ENCODE data around the gene ZNF397. TPM values are rescaled to one million over a fixed set of nuclear protein-coding genes. Genes with fewer than 3 reads are reported as not detected.

Gene ZNF397
- total RNA-seq, 2 donors from 2014 or later = 13.7 to 26.7 TPM

DNA sequence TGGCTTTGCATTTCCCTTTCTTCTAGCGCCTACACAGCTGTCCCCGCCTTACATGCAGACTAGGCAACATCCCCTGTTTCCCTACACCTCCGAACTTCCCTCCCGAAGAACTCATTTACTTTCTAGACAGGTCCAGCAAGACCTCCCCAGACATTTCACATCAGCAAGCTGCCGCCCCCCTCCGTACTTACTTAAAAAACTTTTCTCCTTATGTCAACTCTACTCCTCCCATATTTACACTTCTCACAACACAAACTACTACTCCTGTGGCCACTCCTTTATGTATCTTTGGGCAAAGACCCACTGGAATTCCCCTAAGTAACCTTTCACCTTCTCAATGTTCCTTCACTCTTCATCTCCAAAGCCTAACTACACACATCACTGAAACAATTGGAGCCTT lies 20.4 kb upstream of the ZNF397 start:
- TF ChIP-seq POLR2A (IDR thresholded peaks at IDR 0.05) = no peak
- TF ChIP-seq, protein P1, sequence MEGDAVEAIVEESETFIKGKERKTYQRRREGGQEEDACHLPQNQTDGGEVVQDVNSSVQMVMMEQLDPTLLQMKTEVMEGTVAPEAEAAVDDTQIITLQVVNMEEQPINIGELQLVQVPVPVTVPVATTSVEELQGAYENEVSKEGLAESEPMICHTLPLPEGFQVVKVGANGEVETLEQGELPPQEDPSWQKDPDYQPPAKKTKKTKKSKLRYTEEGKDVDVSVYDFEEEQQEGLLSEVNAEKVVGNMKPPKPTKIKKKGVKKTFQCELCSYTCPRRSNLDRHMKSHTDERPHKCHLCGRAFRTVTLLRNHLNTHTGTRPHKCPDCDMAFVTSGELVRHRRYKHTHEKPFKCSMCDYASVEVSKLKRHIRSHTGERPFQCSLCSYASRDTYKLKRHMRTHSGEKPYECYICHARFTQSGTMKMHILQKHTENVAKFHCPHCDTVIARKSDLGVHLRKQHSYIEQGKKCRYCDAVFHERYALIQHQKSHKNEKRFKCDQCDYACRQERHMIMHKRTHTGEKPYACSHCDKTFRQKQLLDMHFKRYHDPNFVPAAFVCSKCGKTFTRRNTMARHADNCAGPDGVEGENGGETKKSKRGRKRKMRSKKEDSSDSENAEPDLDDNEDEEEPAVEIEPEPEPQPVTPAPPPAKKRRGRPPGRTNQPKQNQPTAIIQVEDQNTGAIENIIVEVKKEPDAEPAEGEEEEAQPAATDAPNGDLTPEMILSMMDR (IDR thresholded peaks at IDR 0.05) = no peak
- DNase-seq (no peak), ATAC-seq (no peak)
- Histone ChIP-seq H3K27ac (no peak overlapping the region), H3K4me1 (no peaks in the 10 kb centered on the region), H3K36me3 (replicated peaks in 1 of 2; ENCODE audit: insufficient read depth in 1 of 2, low read depth in 2 of 2) (no peaks in the 10 kb centered on the region), H3K9me3 (no peaks in the 10 kb centered on the region), H3K27me3 (no peaks in the 10 kb centered on the region), H3K4me3 (no peak overlapping the region)
- WGBS, 2 donors = 64 to 71% methylated on average over 6 of the region's 6 CpGs
- intact Hi-C loops (cut with DNase I) = no loop called here

DNA sequence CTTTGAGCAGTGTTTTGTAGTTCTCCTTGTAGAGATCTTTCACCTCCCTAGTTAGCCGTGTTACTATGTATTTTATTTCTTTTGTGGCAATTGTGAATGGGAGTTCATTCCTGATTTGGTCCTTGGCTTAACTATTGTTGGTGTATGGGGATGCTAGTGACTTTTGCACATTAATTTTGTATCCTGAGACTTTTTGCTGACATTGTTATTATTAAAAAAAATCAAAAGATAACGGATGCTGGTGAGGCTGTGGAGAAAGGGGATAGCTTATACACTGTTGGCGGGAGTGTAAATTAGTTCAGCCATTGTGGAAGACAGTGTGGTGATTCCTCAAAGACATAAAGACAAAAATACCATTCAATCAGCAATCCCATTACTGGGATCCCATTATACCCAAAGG lies 17.0 kb upstream of the ZNF397 start:
- TF ChIP-seq, protein P1 (IDR thresholded peaks at IDR 0.05) = no peak
- TF ChIP-seq POLR2A (IDR thresholded peaks at IDR 0.05) = no peak
- no peaks in the 10 kb centered on the region for H3K4me1 ChIP-seq
- 76 to 77% methylated on average over 3 of the region's 3 CpGs for WGBS, 2 donors
- H3K36me3 ChIP-seq (replicated peaks in 1 of 2; ENCODE audit: insufficient read depth in 1 of 2, low read depth in 2 of 2) = no peaks in the 10 kb centered on the region
- no peak overlapping the region for H3K27ac ChIP-seq
- H3K9me3 ChIP-seq = no peaks in the 10 kb centered on the region
- intact Hi-C loops (cut with DNase I) = no loop called here
- ATAC-seq (no peak), DNase-seq (no peak)
- H3K4me3 ChIP-seq = no peak overlapping the region
- H3K27me3 ChIP-seq = no peaks in the 10 kb centered on the region

DNA sequence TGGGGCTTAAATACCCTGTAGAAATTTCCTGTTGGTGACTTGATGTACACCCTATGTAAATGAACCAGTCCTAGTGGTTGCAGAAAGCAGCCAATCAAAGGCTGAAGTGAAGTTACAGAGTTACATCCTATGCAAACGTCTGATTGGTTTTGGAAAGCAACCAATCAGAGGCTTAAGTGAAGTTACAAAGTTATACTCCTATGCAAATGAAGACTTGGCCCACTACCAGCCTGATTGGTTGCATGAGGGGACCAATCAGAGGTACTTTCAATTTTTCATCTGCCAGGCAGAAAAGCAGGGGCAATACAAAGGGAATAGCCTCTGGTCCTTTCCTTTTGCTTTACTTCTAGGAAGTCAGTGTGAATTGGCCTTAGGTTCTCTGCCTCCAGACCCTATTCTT lies 13.6 kb upstream of the ZNF397 start:
- H3K27me3 ChIP-seq = no peaks in the 10 kb centered on the region
- no peak overlapping the region for H3K27ac ChIP-seq
- DNase-seq = no peak
- TF ChIP-seq POLR2A (IDR thresholded peaks at IDR 0.05) = no peak
- TF ChIP-seq, protein P1 (IDR thresholded peaks at IDR 0.05) = no peak
- WGBS, 2 donors = 56 to 69% methylated on average over 1 of the region's 1 CpG
- intact Hi-C loops (cut with DNase I) = loop anchor here (5.0 kb wide), 1 partner anchor 125 kb away; no protein-coding TSS in a partner anchor
- no peaks in the 10 kb centered on the region for H3K9me3 ChIP-seq
- no peak overlapping the region for H3K4me3 ChIP-seq
- no peak for ATAC-seq
- H3K36me3 ChIP-seq (replicated peaks in 1 of 2; ENCODE audit: insufficient read depth in 1 of 2, low read depth in 2 of 2) = no peaks in the 10 kb centered on the region
- no peaks in the 10 kb centered on the region for H3K4me1 ChIP-seq

DNA sequence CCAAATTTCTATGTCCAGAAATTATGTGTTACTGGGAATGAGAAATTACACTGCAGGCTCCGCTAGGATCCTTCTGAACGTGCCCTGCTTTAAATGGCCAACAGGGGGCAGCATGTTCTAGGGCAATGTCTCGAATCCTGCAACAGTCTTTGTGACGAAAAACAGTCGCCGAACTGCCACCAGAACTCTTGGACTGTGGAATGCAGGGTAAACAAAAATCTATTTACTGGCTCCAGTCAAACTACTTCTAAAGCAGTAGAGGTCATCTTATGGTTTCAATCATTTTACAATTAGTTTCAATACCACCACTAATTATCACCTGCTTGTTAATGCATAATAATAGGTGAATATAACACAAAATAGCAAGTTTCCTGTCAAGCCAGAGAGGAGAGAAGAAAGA lies 9.8 kb upstream of the ZNF397 start:
- peak; percentile 84 to 89 (median 86) for DNase-seq
- H3K27ac ChIP-seq = no peak overlapping the region
- H3K4me1 ChIP-seq = no peaks in the 10 kb centered on the region
- no peak overlapping the region for H3K4me3 ChIP-seq
- intact Hi-C loops (cut with DNase I) = no loop called here
- ATAC-seq = peak; percentile 95
- H3K27me3 ChIP-seq = no peaks in the 10 kb centered on the region
- H3K9me3 ChIP-seq = no peaks in the 10 kb centered on the region
- H3K36me3 ChIP-seq (replicated peaks in 1 of 2; ENCODE audit: insufficient read depth in 1 of 2, low read depth in 2 of 2) = no peaks in the 10 kb centered on the region
- TF ChIP-seq, protein P1 (IDR thresholded peaks at IDR 0.05) = peak; percentile 83 to 99 (median 91)
- TF ChIP-seq POLR2A (IDR thresholded peaks at IDR 0.05) = no peak
- 0% methylated on average over 6 of the region's 6 CpGs for WGBS, 2 donors

DNA sequence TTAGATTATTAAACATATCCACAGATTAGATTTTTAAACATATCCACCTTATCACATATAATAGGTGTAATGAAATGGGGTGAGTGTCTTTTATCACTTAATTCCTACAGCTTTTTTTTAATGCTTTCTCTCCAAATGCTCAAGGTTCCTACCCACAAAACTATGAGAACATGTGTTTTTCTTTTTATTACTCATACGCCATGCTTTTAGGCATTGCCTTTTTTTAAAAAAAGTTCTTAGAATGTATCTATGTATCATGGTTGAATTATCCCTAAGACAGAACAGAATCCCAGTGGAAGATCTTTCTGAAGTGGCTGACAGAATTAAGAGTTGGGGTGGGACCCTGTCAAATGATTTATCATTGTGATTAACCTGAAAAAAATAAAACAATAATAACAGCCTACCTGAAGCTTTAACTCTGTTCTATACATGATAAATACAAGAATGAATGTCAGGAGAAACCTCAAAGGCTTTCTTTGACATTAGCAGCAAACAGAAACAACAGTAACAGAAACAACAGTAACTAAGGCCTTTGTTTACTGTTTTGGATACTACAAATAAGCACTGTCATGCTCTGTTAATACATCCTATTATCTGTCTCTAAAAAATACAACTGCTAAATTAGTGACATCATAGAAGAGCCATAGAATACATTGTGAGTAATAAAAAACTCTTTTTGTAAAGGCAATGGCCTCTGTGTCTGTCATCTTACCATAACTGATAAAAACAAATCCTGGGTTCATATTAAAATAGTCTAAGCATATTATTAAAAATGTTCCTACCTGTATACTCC lies 4.1 kb upstream of the ZNF397 start:
- no peaks in the 10 kb centered on the region for H3K36me3 ChIP-seq (replicated peaks in 1 of 2; ENCODE audit: insufficient read depth in 1 of 2, low read depth in 2 of 2)
- no peak for DNase-seq
- H3K4me3 ChIP-seq = no peak overlapping the region
- no peak overlapping the region for H3K27ac ChIP-seq
- no peaks in the 10 kb centered on the region for H3K27me3 ChIP-seq
- intact Hi-C loops (cut with DNase I) = no loop called here
- H3K4me1 ChIP-seq = peaks cover 7% of the 10 kb centered on the region
- 80 to 90% methylated on average over 1 of the region's 1 CpG for WGBS, 2 donors
- ATAC-seq = no peak
- no peaks in the 10 kb centered on the region for H3K9me3 ChIP-seq
- TF ChIP-seq, protein P1 (IDR thresholded peaks at IDR 0.05) = no peak
- TF ChIP-seq POLR2A (IDR thresholded peaks at IDR 0.05) = no peak
